Activated gamma-delta T cell (primary cell): Measurements from ENCODE around the gene SEMA3C.

Source experiments
- DNase-seq: peaks from one replicate; lab custom pipeline; 2025; lab: John Stamatoyannopoulos, UW

The SEMA3C gene

GRCh38 chr7:80885757-80886156 lies 33.1 kb downstream of the SEMA3C start:
- DNase-seq: no peak

DNA sequence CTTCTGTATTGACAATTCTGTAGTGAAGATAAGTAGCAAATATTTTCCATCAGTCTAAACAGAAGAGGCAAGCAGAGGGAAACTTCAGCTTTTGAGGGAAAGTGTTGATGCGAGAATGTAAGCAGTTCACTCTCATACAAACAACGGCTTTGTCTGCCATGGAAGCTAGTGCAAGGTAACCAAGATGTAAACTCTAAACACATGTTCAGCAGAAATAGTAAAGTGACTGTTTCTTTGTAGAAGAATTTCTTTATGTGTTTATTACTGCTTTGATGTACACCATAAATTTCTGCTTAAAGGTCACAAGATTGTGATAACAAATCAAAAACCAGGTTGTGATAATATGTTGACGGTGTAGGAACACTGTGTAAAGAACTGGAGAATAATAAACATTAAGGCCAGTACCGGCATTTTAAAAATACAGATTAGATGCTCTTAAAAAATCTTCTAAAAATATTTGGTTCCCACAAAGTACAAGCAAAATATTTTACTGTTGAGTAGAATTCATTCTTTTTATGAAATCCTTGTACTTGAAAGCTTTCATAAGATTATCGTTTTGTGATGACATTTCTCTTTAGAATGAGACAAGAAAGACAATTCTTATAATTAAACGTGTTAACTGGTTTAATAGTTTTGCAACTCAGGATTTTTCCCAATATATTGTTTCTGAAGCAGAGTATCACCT lies 34.2 kb downstream of the SEMA3C start:
- no peak for DNase-seq

DNA sequence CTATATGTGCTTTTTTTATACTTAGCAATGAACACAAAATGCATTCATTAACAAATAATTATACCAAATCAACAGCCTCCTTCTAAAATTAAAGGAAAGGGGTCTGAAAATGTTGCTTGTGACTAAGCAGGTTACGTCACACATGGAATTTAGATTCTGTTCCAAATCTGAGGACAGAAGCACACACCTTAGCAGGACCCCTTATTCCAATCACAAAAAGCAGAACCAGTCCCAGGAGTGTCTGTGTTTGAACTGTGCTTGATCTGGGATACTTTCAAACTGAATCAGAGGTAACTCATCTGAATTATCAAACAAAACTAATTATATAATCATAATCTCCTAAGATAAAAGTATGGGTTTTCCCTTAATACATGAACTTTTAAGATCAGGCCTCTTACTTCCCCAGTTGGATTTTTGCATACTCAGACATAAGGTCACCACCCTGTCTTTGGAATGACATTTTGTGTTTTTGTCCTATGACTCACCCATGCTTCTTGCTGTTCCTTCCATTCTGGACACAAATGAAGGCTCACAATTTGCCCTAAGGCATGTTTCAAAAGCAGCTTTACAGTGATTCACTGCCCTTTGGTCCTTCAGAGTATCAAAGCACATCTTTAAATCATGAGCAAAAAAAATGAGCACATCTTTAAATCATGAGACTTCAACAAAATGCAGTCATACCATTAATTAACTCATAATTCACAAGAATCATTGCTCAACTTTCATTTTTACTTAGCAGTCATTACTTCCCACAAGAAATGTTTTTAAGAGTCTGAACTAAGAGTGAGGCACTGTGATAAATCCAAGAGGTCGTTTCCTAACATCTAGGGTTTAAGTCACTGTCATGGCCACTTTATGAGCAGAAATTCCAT lies 35.5 kb downstream of the SEMA3C start:
- DNase-seq: no peak

DNA sequence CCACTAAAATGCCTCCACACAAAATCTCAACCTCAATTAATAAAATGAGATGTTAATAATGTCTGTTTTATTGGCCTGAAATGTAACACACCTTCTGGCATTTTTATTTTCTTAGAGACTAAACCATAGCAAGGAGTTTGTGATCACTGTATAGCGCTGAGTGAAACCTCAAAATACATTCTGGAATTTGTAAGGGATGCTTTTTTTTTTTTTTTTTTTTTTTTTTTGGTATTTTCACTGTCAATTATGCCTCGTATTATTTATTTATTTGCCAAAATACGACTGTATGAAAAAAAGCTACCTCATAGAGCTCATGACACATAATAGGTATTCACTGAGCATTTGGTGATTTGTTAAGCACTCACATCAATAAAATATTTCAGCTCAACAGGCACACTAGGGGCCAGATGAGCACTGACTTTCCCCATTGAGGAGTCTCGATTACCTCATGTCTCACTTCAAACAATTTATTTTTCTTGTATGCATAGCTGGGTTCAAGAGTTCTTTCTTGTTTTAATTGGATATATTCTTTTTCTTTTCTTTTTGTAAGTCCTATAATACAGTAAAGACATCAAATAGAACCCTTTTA lies 36.5 kb downstream of the SEMA3C start:
- no peak for DNase-seq

- no peak for DNase-seq
Observed at GRCh38 chr7:80881351-80881900, 37.4 kb downstream of the SEMA3C start.

GRCh38 chr7:80879849-80880248 lies 39.0 kb downstream of the SEMA3C start:
- DNase-seq: no peak

DNA sequence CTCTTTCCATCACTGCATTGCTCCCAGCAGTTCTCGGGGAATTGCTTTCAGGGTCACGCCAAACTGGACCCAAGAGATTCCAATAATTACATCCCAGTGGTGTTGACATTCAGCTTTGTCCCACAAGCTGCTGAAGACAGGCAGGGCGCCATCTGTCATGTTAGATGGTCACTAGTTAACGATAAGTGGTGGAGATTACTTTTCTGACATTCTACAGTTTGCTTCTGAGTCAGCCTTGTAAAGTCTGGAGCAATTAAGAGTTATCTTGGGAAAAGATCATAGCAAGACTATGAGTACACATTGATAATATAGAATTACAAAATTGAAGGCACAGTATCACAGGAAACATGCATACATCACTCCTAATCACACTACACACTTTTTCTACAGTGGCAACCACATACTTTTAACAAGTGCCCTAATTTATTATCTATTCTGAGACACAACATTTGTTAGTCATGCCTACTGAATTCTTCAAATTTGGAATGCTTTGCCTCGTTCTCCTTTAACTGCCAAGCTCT lies 41.9 kb downstream of the SEMA3C start:
- DNase-seq: no peak

DNA sequence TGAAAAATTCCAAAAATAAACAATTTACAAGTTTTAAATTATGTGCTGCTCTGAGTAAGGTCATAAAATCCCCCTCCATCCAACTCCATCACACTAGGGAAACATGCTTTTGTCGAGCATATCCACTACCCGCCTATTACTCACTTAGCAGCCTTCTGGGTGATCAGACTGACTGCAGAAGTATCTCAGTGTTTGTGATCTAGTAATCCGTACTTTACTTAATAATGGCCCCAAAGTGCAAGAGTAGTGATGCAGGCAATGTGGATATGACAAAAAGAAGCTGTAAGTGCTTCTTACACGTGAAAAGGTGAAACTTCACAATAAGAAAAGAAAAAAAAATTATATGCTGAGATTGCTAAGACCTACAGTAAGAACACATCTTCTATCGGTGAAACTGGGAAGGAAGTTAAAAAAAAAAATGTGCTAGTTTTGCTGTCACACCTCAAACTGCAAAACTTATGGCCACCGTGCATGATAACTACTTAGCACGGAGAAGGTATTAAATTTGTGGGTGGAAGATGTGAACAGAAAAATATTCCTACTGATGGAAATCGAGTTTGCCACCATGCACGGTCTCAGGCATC lies 43.2 kb downstream of the SEMA3C start:
- no peak for DNase-seq

DNA sequence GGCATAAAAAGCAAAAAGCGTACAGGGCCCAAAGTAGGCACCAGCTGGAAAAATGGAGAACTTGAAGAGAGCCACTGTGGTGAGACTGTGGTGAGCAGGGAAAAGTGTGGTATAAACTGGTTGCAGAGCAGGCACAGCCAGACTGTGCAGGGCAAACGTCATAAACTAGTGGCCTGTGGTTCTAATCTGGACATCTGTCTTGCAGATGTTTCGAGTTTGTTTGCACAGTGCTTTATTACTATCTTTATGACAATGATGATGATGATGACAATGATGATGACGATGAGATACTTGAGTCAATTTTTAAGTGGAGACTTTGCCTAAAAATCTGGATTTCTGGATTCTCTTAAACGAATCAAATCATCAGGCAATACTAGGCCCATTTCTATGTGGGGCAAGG lies 45.7 kb downstream of the SEMA3C start:
- no peak for DNase-seq

- DNase-seq: no peak
Observed at GRCh38 chr7:80871228-80871627, 47.6 kb downstream of the SEMA3C start.

DNA sequence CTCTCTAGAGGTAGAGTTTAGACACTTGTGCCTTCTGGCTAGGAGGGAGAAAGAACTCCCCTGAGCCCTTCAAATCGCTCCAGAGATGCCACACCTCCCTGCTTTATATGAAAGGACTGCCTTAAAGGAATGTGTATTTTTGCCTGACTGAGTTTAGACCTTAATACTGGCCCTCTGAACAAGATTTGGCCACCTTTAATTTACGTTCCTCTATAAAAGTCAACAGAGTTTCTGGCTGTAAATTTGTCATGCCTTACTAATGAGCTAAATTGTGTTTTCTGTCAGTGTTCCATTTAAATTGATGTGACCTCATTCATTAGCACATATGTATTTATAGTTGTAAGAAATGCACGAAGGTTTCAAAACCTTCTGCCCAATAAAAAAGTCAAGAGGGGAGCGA lies 48.0 kb downstream of the SEMA3C start:
- DNase-seq: no peak

- no peak for DNase-seq
Observed at GRCh38 chr7:80869821-80870751, 48.8 kb downstream of the SEMA3C start.

- DNase-seq: no peak
Observed at GRCh38 chr7:80869106-80869784, 49.6 kb downstream of the SEMA3C start.

DNA sequence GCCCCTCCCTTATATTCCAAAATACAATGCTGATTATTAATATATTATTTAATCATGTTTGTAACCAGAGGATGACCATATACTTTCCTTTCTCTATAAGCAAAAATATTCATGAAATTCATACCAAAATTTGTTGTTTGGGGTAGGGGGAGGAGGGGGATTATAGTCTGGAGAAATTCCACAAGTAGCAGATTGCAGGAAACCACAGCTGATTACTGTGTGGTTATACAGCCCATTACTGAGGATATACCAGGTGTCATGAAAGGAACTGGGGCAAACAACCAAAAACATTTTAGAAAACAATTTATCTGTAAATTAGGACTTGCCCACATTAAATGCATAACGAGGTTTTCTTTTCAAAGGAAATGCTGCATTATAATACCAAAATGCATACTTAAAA lies 50.3 kb downstream of the SEMA3C start:
- no peak for DNase-seq

DNA sequence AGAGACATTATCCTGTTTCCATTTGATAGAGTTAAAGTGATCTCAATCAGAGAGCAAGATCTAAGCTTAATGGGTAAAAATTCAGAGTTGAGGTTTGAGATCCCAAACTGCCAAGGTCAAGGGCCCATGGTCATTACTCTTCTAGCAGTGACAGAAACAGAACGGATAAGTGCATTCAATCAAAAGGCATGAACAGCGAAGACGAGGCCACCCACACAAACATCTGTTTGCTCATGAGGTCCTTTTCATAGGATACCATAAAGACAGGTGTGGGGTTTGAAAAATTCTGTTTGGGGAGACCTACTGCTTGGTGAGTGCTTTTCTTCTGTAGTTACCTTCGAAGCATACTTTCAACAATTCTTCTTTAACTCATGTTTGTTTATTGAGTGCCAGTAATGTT lies 58.3 kb downstream of the SEMA3C start:
- DNase-seq: no peak

GRCh38 chr7:80859272-80859970 lies 59.4 kb downstream of the SEMA3C start:
- no peak for DNase-seq

DNA sequence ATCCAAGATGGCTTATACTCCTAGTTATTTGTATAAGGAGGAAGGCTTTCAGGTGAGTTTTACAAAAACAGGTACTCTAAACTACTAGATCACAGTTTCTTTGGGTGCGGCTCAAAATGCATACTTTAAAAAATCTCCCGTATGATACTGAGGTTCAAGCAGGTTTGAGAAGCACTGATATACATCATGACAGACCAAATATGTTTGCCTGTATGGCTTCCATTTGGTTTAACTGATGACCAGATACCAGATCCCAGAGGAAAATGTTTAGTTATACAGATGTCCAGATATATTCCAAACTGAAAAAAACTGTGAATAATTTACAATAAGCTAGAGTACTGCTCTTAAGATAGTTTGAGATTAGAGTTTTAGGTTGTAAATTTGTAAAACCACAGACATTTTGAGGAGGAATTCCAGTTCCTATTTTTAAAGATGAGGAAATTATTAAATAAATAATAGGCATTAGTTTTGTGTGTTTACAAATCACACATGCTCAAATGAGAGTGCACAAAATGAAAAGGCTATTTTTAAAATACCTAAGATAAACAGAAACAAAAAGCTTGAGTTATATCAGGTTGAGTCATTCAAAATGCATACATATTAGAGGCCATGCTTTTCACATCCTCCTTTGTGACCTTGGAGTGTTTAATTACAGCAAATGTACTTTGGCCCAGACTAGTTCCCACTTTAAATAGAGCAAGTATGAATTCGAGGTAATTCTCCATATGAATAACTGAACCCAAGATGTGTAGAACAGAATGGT lies 60.5 kb downstream of the SEMA3C start:
- no peak for DNase-seq

- DNase-seq: no peak
Observed at GRCh38 chr7:80856769-80857168, 62.1 kb downstream of the SEMA3C start.

GRCh38 chr7:80851896-80852476 lies 66.9 kb downstream of the SEMA3C start:
- no peak for DNase-seq
